GM19468 (cell line): ENCODE results near the gene RND1.
A peak's percentile ranks its signal among the peaks of the same experiment; 100 is the strongest.
"Not testable (repeated sequence)": the region's sequence is repeated elsewhere in the genome, so short reads cannot be mapped to it uniquely, and the experiment has no call there.

ENCODE experiments used
- ATAC-seq: cut with Tn5 transposase; IDR thresholded peaks from one replicate; pipeline ENCODE4 v1.9.1; 2021; ENCODE audit warnings: mild to moderate bottlenecking, moderate library complexity, moderate number of reproducible peaks; ENCODE audit not compliant: unreplicated experiment; ENCODE audit errors: extremely low read depth

Gene RND1

DNA sequence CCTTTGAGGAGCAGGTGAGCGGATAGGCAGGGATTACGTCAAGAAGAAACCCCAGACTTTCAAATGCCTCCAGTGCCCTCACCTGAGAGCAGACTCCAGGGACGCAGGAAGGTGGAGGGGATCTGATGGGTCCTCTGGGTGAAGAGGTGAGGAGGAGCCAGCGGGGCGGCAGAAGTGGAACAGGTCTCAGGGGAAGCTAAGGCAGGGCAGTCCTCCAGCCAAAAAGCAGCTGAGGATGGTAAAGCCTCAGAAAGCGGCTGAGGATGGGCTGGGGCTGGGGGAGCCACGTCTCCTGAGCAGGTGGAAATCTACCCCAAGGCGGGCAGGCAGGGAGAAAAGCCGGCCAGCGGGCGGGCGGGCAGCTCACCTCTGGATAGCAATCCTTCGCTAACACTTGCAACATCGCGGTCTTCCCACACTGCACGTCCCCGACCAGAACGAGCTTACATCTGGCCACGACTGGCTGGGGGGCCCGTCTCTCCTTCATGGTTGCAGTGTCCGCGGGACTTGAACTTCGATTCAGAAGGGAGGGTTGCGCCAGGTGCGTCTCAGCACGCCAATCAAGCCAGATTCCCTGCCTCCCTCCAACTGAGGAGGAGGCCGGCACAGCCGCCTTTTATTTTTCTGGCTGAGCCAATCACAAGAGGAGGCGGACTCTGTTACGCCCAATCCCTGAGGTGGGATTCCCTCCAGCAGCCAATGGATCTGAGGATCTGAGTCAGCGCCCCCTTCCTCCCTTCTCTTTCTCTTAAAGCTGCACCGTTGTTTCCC is at the start of gene RND1:
Gene RND1 (minus strand): TSS at position 590 of the 771 bp plus-strand sequence. CDS start 103 bp downstream, at position 487.
- ATAC-seq = peak; percentile 69

GRCh38 chr12:48910196-48910595 is 44.5 kb upstream of the RND1 start:
- ATAC-seq = no peak

GRCh38 chr12:48909698-48910097 is 44.0 kb upstream of the RND1 start:
- ATAC-seq = not testable (repeated sequence)

DNA sequence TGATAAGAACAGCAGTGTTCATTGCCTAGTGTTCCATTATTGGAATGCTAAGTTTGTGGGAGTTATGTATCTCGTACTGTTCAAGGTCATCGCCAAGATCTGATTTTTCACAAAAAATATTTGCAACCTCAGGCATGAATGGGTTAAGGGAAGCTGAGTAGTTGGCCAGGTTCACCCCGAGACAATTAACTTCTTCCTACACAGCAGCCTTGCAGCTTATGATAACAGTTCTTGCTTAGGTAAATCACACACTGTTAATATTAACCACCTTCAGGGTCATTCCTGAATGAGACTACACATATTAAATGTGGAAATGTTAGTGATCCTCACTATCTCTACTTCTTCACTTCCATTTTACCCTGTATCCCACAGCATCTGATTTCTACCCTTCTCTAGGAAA is 41.6 kb upstream of the RND1 start:
- no peak for ATAC-seq

DNA sequence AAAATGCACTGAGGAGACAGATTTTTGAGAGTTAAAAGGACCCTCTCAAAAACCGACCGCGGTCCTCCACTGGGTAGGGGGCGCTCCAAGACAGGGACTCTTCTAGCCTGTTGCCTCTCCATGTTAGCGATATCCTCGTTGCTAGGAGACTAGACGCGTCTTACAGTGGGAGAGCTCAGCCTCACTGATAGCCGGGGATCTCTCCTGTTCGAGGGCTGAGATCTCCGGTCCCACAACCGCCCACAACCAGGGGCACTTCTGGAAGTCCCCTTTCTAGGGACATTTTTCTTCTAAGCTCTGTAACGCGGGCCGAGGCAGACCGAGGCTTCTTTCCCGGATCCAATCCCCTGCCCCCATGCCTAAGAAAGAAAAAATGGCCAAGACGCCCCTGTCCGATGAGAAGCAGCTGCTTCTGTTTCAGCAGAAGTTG is 38.3 kb upstream of the RND1 start:
- no peak for ATAC-seq

DNA sequence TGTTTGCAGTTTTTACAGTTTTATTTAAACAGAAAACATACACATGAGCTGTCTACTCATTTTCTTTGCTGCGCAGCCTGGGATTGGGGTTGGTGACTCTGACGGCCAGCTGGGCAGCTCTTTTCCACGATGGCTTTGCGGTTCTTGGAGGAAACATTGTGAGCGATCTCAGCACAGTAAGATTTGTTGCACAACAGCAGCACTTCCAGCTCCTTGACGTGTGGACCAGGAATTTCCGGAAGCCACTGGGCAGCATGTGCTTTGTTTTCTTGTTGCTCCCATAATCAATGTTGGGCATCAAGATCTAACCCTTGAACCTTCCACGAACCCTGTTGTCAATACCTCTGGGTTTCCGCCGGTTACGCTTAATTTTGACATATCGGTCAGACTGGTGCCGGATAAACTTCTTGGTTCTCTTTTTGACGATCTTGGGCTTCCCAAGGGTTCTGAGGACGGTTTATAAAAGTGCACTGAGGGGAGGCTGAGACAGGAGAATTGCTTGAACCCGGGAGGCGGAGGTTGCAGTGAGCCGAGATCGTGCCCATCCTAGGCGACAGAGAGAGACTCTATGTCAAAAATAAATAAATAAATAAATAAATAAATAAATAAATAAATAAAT is 37.8 kb upstream of the RND1 start:
- ATAC-seq = no peak

DNA sequence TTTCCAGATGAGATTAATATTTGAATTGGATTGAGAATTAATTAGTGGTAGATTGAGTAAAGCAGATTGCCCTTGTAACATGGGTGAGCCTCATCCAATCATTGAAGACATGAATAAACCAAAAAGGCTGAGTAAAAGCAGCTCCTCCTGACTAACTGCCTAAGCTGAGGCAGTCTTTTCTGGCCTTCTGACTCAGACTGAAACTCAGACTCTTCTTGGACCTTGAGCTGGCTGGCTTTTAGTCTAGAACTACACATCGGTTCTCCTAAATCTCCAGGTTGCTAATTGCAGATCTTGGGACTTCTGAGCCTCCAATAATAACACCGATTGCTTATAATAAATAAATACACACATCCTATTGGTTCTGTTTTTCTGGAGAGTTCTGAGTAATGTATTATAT is 35.6 kb upstream of the RND1 start:
- no peak for ATAC-seq

GRCh38 chr12:48899651-48900050 is 34.0 kb upstream of the RND1 start:
- no peak for ATAC-seq

GRCh38 chr12:48894271-48894670 is 28.6 kb upstream of the RND1 start:
- ATAC-seq = no peak

DNA sequence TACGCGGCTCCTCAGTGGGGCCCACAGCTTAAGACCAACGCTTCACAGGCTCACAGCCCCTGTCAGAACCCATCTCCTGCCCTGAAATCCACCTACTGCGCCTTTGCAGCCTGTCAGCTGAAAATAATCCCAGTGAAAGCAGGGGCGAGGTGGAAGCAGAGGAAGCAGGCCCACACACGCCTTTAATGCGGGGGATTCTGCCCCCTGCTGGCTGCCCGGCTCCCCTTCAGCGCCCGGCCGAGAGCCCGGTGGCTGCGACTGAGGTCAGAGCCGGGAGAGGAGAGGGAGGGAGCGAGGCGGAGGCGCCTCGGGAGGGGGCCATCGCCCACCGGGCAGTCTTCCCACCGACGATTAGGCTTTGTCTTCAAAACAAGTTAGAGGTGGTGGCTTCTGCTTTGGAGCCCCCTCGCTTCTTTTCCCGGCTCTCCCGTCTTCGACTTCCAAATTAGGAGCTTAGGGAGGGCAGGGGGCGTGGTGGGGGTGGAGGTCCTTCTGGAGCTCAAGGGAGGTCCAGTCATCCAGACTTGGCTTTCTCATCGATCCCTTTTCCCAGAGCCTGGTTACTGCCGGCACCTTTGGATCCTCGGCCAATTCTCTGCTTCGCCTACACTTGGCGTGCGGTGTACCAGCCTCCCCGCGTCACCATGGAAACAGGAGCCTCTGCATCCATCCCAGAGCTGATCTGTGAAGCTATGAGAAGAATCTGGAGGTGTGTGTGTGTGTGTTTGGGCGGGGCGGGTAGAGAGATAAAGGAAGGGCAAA is 25.2 kb upstream of the RND1 start:
- ATAC-seq = peak; percentile 39

GRCh38 chr12:48889679-48890078 is 24.0 kb upstream of the RND1 start:
- ATAC-seq = no peak

- no peak for ATAC-seq
Observed at GRCh38 chr12:48883305-48884161, 17.9 kb upstream of the RND1 start.

- no peak for ATAC-seq
Observed at GRCh38 chr12:48882972-48883304, 17.3 kb upstream of the RND1 start.

GRCh38 chr12:48882315-48882687 is 16.6 kb upstream of the RND1 start:
- no peak for ATAC-seq

- ATAC-seq = no peak
Observed at GRCh38 chr12:48881686-48882314, 16.1 kb upstream of the RND1 start.

GRCh38 chr12:48880647-48881046 is 15.0 kb upstream of the RND1 start:
- no peak for ATAC-seq

GRCh38 chr12:48878548-48878947 is 12.9 kb upstream of the RND1 start:
- ATAC-seq = no peak

DNA sequence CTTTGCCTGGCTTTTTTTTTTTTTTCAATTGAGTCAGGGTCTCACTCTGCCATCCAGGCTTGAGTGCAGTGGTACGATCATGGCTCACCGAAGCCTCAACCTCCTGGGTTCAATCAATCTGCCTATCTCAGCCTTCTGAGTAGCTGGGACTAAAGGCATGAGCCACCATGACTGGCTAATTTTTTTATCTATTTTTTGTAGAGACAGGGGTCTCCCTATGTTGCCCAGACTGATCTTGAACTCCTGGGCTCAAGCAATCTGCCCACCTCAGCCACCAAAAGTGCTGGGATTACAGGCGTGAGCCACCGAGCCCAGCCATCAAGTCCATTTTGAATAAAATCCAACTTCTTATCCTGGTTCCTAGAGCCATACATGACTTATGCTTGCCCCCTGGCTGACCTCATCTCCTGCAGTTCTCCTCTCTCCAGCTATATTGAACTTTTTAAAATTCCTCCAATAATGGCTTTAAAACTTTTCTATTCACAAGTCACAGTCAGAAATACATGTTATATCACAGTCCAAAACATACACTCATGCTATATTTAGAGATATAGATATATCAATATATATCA is 10.4 kb upstream of the RND1 start:
- no peak for ATAC-seq

- ATAC-seq = not testable (repeated sequence)
Observed at GRCh38 chr12:48873534-48873933, 7.9 kb upstream of the RND1 start.

GRCh38 chr12:48873096-48873495 is 7.4 kb upstream of the RND1 start:
- no peak for ATAC-seq
